K562 (cell line): Measurements from ENCODE around the gene POP7. TPM values are rescaled to one million over a fixed set of nuclear protein-coding genes. Genes with fewer than 3 reads are reported as not detected.

Source experiments
- ARID2 ChIP-seq: fragments of 450-650 bp; IDR thresholded peaks from 2 replicates; pipeline ENCODE4 v1.6.1; 2017; ENCODE audit warnings: antibody characterized with exemption, mild to moderate bottlenecking
- ARID4B ChIP-seq: sonication (generic); formaldehyde crosslinking; IDR thresholded peaks from 2 replicates; pipeline ENCODE4 v1.8.0; 2022; ENCODE audit warnings: mild to moderate bottlenecking, missing genetic modification reagents
- CBFA2T2 ChIP-seq: fragments of 450-650 bp; conservative IDR thresholded peaks from 2 replicates; pipeline ENCODE4 v1.6.1; 2017; ENCODE audit warnings: mild to moderate bottlenecking
- CTCFL ChIP-seq: IDR thresholded peaks from 2 replicates; pipeline ENCODE4 v1.6.1; 2011; ENCODE audit warnings: borderline replicate concordance, low read depth, mild to moderate bottlenecking, moderate library complexity, low read length; ENCODE audit not compliant: insufficient read depth, poor library complexity, severe bottlenecking
- ELF2 ChIP-seq: fragments of 250-450 bp; sonication (Bioruptor Pico); IDR thresholded peaks from 2 replicates; pipeline ENCODE4 v1.5.0; 2021; ENCODE audit warnings: mild to moderate bottlenecking
- ETV1 ChIP-seq: fragments of 450-650 bp; conservative IDR thresholded peaks from 2 replicates; pipeline ENCODE4 v1.6.1; 2016; ENCODE audit warnings: missing genetic modification characterization, control low read depth, low read depth, missing compliant biosample characterization
- GATAD2B ChIP-seq: fragments of 450-650 bp; IDR thresholded peaks from 2 replicates; pipeline ENCODE4 v1.6.1; 2017; ENCODE audit warnings: mild to moderate bottlenecking, borderline replicate concordance
- KAT7 ChIP-seq: sonication (generic); formaldehyde crosslinking; IDR thresholded peaks from 2 replicates; pipeline ENCODE4 v1.8.0; 2022; ENCODE audit warnings: missing genetic modification reagents, mild to moderate bottlenecking, borderline replicate concordance
- MAZ ChIP-seq, 2 experiments: fragments of 450-650 bp in 1 of 2; sonication (generic) in 1 of 2; formaldehyde crosslinking; IDR thresholded peaks in 1 of 2; conservative IDR thresholded peaks in 1 of 2; 2 replicates each; pipeline versions ENCODE4 v1.4.0 to v1.5.0; 2020; ENCODE audit warnings: mild to moderate bottlenecking in 1 of 2, missing genetic modification reagents in 1 of 2
- MNT ChIP-seq, 2 experiments: fragments of 450-650 bp; conservative IDR thresholded peaks; 2 replicates each; pipeline ENCODE4 v1.6.1; 2017; ENCODE audit warnings: mild to moderate bottlenecking in 2 of 2, moderate library complexity in 2 of 2
- TOE1 ChIP-seq, 2 experiments: fragments of 450-650 bp in 1 of 2; sonication (generic) in 1 of 2; formaldehyde crosslinking in 1 of 2; IDR thresholded peaks; 2 replicates each; pipeline versions ENCODE4 v1.7.1 to v1.8.0; 2016 to 2022; ENCODE audit warnings: borderline replicate concordance in 2 of 2, mild to moderate bottlenecking in 2 of 2, antibody characterized with exemption in 1 of 2, inconsistent platforms in 1 of 2, low read depth in 1 of 2, missing genetic modification reagents in 1 of 2, moderate library complexity in 1 of 2
- ZBTB12 ChIP-seq: fragments of 250-450 bp; sonication (Bioruptor Pico); IDR thresholded peaks from 2 replicates; pipeline ENCODE4 v1.4.0; 2020
- ZFP30 ChIP-seq: fragments of 250-450 bp; sonication (Bioruptor Pico); IDR thresholded peaks from 2 replicates; pipeline ENCODE4 v1.8.0; 2022; ENCODE audit warnings: moderate library complexity, mild to moderate bottlenecking, inconsistent platforms, borderline replicate concordance
- polyA plus RNA-seq, 8 experiments: library from polyadenylated mRNA; depleted of rRNA in 4 of 8; stranded (reverse) in 5 of 8; unstranded in 3 of 8; fragments of >200 nt; fragmentation: Nextera tagmentation in 2 of 8; fragmentation: Illumina TruSeq in 1 of 8; extraction: Ambion mirVana in 2 of 8; extraction: Trizol in 1 of 8; gene quantifications; 2 replicates each; pipeline versions ENCODE4 v1.2.1 to v1.2.3, GENCODE V29; 2011 to 2014; ENCODE audit warnings: inconsistent platforms in 1 of 8, missing spikeins in 1 of 8
- total RNA-seq, 7 experiments: library from RNA; depleted of rRNA in 6 of 7; stranded (reverse); fragments of >200 nt in 6 of 7; fragmentation: Illumina TruSeq in 2 of 7; extraction: Trizol in 2 of 7; gene quantifications; 2 replicates each; pipeline versions ENCODE4 v1.2.1 to v1.2.3, GENCODE V29; 2011 to 2021; ENCODE audit warnings: low replicate concordance in 1 of 7

POP7 gene
- total and polyA plus RNA-seq, 9 of the 15 experiments (the other 6 are each of a cell fraction or from before 2014, with no cell fraction given) = 11.5 to 163 (median 68.9) TPM

- TF ChIP-seq ARID4B = peak; percentile 58; the same call in 1 of the 2 replicates
- no peak for TF ChIP-seq ZBTB12 (CRISPR knock-in tag)
- TF ChIP-seq TOE1 (IDR thresholded peaks at IDR 0.05; ENCODE audit: borderline replicate concordance) = no peak
- TF ChIP-seq TOE1 (CRISPR knock-in tag; IDR thresholded peaks at IDR 0.05; ENCODE audit: borderline replicate concordance, low read depth) = 0 out of 2 replicates have a peak, but pooled peaks have one; percentile 13
- TF ChIP-seq MNT (conservative IDR thresholded peaks at IDR 0.05) = peak in 1 of 2 experiments; percentile 59; a peak in 1 of 4 replicates
- TF ChIP-seq CTCFL = peak; percentile 97
- TF ChIP-seq ZFP30 (CRISPR knock-in tag) = no peak
- no peak for TF ChIP-seq ELF2
- TF ChIP-seq GATAD2B = no peak
- peak; percentile 71; the same call in 1 of the 2 replicates for TF ChIP-seq KAT7
- TF ChIP-seq ETV1 = no peak
- TF ChIP-seq MAZ (CRISPR knock-in tag; conservative IDR thresholded peaks at IDR 0.05 in 1 of 2, IDR thresholded peaks at IDR 0.05 in 1 of 2) = peak; percentile 31 to 87; a peak in 2 of 4 replicates
- no peak for TF ChIP-seq CBFA2T2
- peak; percentile 67; the same call in 1 of the 2 replicates for TF ChIP-seq ARID2
These were observed 14.0 kb upstream of the POP7 start (continued) for GRCh38 chr7:100691676-100692577.
